Transverse colon (tissue), 3 donors: Measurements from ENCODE around the gene KY.

ENCODE experiments used
- CTCF ChIP-seq, 5 experiments: fragments of 200-600 bp in 3 of 5; fragments of 450-650 bp in 2 of 5; sonication (generic) in 3 of 5; IDR thresholded peaks; 1 replicate in 2 of 5; 2 replicates in 3 of 5; pipeline ENCODE4 v1.5.1; 2016 to 2017; ENCODE audit warnings: antibody characterized with exemption in 5 of 5, inconsistent platforms in 3 of 5, mild to moderate bottlenecking in 2 of 5, moderate library complexity in 1 of 5
- EP300 ChIP-seq: sonication (generic); formaldehyde crosslinking; IDR thresholded peaks from one replicate; pipeline ENCODE4 v1.6.1; 2017; ENCODE audit warnings: antibody characterized with exemption, low read depth
- POLR2A ChIP-seq: fragments of 450-650 bp; IDR thresholded peaks from one replicate; pipeline ENCODE4 v1.6.1; 2016; ENCODE audit warnings: antibody characterized with exemption, mild to moderate bottlenecking, moderate library complexity

- TF ChIP-seq CTCF (IDR thresholded peaks at IDR 0.05): no peak
- TF ChIP-seq POLR2A: no peak
- no peak for TF ChIP-seq EP300
Observed at GRCh38 chr3:134606033-134607025, 44.5 kb downstream of the KY start.
